Ishikawa (cell line): ENCODE data around the gene PIMREG.

ENCODE experiments used
- CEBPB ChIP-seq: IDR thresholded peaks from 2 replicates; pipeline ENCODE4 v1.6.1; 2012
- CREB1 ChIP-seq: IDR thresholded peaks from 2 replicates; pipeline ENCODE4 v1.6.1; 2012; ENCODE audit warnings: low read depth
- EGR1 ChIP-seq: IDR thresholded peaks from 2 replicates; pipeline ENCODE4 v1.6.1; 2012
- EP300 ChIP-seq: IDR thresholded peaks from 2 replicates; pipeline ENCODE4 v1.6.1; 2012; ENCODE audit warnings: borderline replicate concordance
- FOXM1 ChIP-seq: IDR thresholded peaks from 2 replicates; pipeline ENCODE4 v1.6.1; 2012; ENCODE audit warnings: low read depth, borderline replicate concordance
- MAX ChIP-seq: IDR thresholded peaks from 2 replicates; pipeline ENCODE4 v1.6.1; 2012
- NFIC ChIP-seq: IDR thresholded peaks from 2 replicates; pipeline ENCODE4 v1.6.1; 2012
- RAD21 ChIP-seq: IDR thresholded peaks from 2 replicates; pipeline ENCODE4 v1.6.1; 2012; ENCODE audit warnings: low read depth
- REST ChIP-seq: IDR thresholded peaks from 2 replicates; pipeline ENCODE4 v1.6.1; 2012; ENCODE audit warnings: low read depth, mild to moderate bottlenecking
- TAF1 ChIP-seq: IDR thresholded peaks from 2 replicates; pipeline ENCODE4 v1.6.1; 2012; ENCODE audit warnings: low read depth, mild to moderate bottlenecking
- TCF12 ChIP-seq: IDR thresholded peaks from 2 replicates; pipeline ENCODE4 v1.6.1; 2012; ENCODE audit warnings: low read depth
- TEAD4 ChIP-seq: IDR thresholded peaks from 2 replicates; pipeline ENCODE4 v1.6.1; 2012
- USF1 ChIP-seq: IDR thresholded peaks from 2 replicates; pipeline ENCODE4 v1.6.1; 2012
- YY1 ChIP-seq: IDR thresholded peaks from 2 replicates; pipeline ENCODE4 v1.6.1; 2012; ENCODE audit warnings: low read depth
- ZBTB7A ChIP-seq: IDR thresholded peaks from 2 replicates; pipeline ENCODE4 v1.6.1; 2012; ENCODE audit warnings: low read depth

The PIMREG gene

GRCh38 chr17:6479622-6480302 lies 35.5 kb downstream of the PIMREG start:
- TF ChIP-seq ZBTB7A (no peak), TEAD4 (no peak), CREB1 (no peak), EP300 (no peak), RAD21 (no peak)

GRCh38 chr17:6480303-6480675 lies 36.0 kb downstream of the PIMREG start:
- no peak for TF ChIP-seq EGR1
- no peak for TF ChIP-seq NFIC
- no peak for TF ChIP-seq ZBTB7A
- no peak for TF ChIP-seq TCF12
- no peak for TF ChIP-seq YY1
- TF ChIP-seq EP300 = no peak
- no peak for TF ChIP-seq RAD21
- TF ChIP-seq CREB1 = no peak
- no peak for TF ChIP-seq TEAD4
- no peak for TF ChIP-seq MAX
- TF ChIP-seq TAF1 = no peak
- TF ChIP-seq FOXM1 = no peak
- no peak for TF ChIP-seq USF1
- TF ChIP-seq CEBPB = no peak
- no peak for TF ChIP-seq REST

GRCh38 chr17:6482105-6482455 lies 37.8 kb downstream of the PIMREG start:
- no peak for TF ChIP-seq MAX
- no peak for TF ChIP-seq TEAD4
- TF ChIP-seq EGR1 = no peak
- no peak for TF ChIP-seq USF1
- TF ChIP-seq YY1 = no peak
- TF ChIP-seq CEBPB = no peak
- TF ChIP-seq NFIC = no peak
- no peak for TF ChIP-seq REST
- no peak for TF ChIP-seq CREB1
- TF ChIP-seq RAD21 = no peak
- TF ChIP-seq FOXM1 = no peak
- no peak for TF ChIP-seq EP300
- TF ChIP-seq TAF1 = no peak
- TF ChIP-seq ZBTB7A = no peak
- no peak for TF ChIP-seq TCF12

- no peak for TF ChIP-seq ZBTB7A
- TF ChIP-seq FOXM1 = no peak
- TF ChIP-seq TEAD4 = no peak
- TF ChIP-seq NFIC = no peak
- TF ChIP-seq EP300 = no peak
- TF ChIP-seq CREB1 = no peak
- no peak for TF ChIP-seq USF1
- TF ChIP-seq TAF1 = no peak
- no peak for TF ChIP-seq REST
These were observed 39.3 kb downstream of the PIMREG start for GRCh38 chr17:6483507-6483906.
